HEK293T (cell line): ENCODE results near the gene TRIM41.

ENCODE experiments used
- L3MBTL2 ChIP-seq: fragments of 450-650 bp; conservative IDR thresholded peaks from 2 replicates; pipeline ENCODE4 v1.6.1; 2016; ENCODE audit warnings: mild to moderate bottlenecking
- SP1 ChIP-seq: fragments of 450-650 bp; IDR thresholded peaks from 2 replicates; pipeline ENCODE4 v1.6.1; 2017

DNA sequence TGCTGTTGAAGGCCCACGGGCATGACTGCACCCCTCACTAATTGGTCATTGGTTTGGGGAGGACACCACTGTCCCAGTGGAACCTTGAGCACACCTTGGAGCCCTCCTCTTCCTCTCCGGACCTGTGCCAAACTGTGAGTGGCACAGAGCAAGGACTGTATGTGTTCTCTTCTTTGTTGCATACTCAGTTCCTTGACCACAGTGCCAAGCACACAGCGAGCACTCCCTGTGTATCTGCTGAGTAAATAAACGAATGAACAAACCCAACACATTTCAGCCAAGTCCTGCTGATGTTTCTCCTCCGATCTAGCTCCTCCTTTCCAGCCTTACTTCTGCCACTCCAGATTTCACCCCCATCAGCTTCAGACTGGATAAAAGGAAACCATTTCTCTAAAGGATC lies 40.6 kb downstream of the TRIM41 start:
- TF ChIP-seq L3MBTL2 (no peak), SP1 (no peak)
